HFFc6 (cell line): ENCODE results near the gene CSTF2. TPM values are rescaled to one million over a fixed set of nuclear protein-coding genes. Genes with fewer than 3 reads are reported as not detected.

Source experiments
- DNase-seq: peaks from one replicate; pipeline ENCODE4 v3.0.0-alpha.2; 2018
- H3K27ac Mint-ChIP-seq: 2 replicates; pipeline ENCODE4 v1.8.0; 2020; ENCODE audit warnings: mild to moderate bottlenecking, mixed read lengths
- H3K27me3 Mint-ChIP-seq: 2 replicates; pipeline ENCODE4 v1.8.0; 2021; ENCODE audit warnings: mild to moderate bottlenecking, moderate library complexity, mixed read lengths; ENCODE audit not compliant: insufficient read depth
- H3K36me3 Mint-ChIP-seq: 2 replicates; pipeline ENCODE4 v1.8.0; 2021; ENCODE audit warnings: low read depth, mixed read lengths
- H3K4me1 Mint-ChIP-seq: 2 replicates; pipeline ENCODE4 v1.8.0; 2020; ENCODE audit warnings: low read depth, mixed read lengths
- H3K4me3 Mint-ChIP-seq: 2 replicates; pipeline ENCODE4 v1.8.0; 2020; ENCODE audit warnings: mild to moderate bottlenecking, moderate library complexity, mixed read lengths
- H3K9me3 Mint-ChIP-seq: 2 replicates; pipeline ENCODE4 v1.8.0; 2020; ENCODE audit warnings: mild to moderate bottlenecking, mixed read lengths
- total RNA-seq, 6 experiments: library from RNA; stranded (reverse); fragmentation: NEBNext Ultra II Directional; extraction: Animal tissue kit (Norgen Biotek cat#: 25700); gene quantifications; 2 replicates in 1 of 6; 3 replicates in 5 of 6; pipeline ENCODE4 v1.2.3, GENCODE V29; 2021
- TF ChIP-seq, protein P1 (sequence below): fragments of 200-600 bp; sonication (generic); IDR thresholded peaks from 2 replicates; pipeline ENCODE4 v1.5.0; 2021; ENCODE audit warnings: antibody characterized with exemption, mild to moderate bottlenecking

The CSTF2 gene
- total RNA-seq, 6 experiments from 2014 or later: 17.4 to 25.7 (median 24.5) TPM

- Mint-ChIP-seq H3K4me3 (no peak overlapping the region), H3K27me3 (no peaks in the 10 kb centered on the region)
- TF ChIP-seq, protein P1, sequence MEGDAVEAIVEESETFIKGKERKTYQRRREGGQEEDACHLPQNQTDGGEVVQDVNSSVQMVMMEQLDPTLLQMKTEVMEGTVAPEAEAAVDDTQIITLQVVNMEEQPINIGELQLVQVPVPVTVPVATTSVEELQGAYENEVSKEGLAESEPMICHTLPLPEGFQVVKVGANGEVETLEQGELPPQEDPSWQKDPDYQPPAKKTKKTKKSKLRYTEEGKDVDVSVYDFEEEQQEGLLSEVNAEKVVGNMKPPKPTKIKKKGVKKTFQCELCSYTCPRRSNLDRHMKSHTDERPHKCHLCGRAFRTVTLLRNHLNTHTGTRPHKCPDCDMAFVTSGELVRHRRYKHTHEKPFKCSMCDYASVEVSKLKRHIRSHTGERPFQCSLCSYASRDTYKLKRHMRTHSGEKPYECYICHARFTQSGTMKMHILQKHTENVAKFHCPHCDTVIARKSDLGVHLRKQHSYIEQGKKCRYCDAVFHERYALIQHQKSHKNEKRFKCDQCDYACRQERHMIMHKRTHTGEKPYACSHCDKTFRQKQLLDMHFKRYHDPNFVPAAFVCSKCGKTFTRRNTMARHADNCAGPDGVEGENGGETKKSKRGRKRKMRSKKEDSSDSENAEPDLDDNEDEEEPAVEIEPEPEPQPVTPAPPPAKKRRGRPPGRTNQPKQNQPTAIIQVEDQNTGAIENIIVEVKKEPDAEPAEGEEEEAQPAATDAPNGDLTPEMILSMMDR: no peak
Observed at GRCh38 chrX:100830143-100830542, 10.0 kb downstream of the CSTF2 start.

GRCh38 chrX:100830547-100830946, 10.4 kb downstream of the CSTF2 start:
- TF ChIP-seq, protein P1: no peak
- H3K27ac Mint-ChIP-seq: no peak overlapping the region
- no peak for DNase-seq
- H3K4me1 Mint-ChIP-seq: peaks cover 8% of the 10 kb centered on the region
- H3K4me3 Mint-ChIP-seq: no peak overlapping the region
- H3K9me3 Mint-ChIP-seq: no peaks in the 10 kb centered on the region
- H3K36me3 Mint-ChIP-seq: peaks cover 12% of the 10 kb centered on the region
- H3K27me3 Mint-ChIP-seq: no peaks in the 10 kb centered on the region

More at GRCh38 chrX:100830143-100830542, 10.0 kb downstream of the CSTF2 start:
- DNase-seq: no peak
- Mint-ChIP-seq H3K27ac (peak overlapping the region; percentile 57; the same call in 1 of the 2 replicates), H3K36me3 (peaks cover 12% of the 10 kb centered on the region), H3K9me3 (no peaks in the 10 kb centered on the region), H3K4me1 (peaks cover 8% of the 10 kb centered on the region)

GRCh38 chrX:100831219-100831946, 11.2 kb downstream of the CSTF2 start:
- H3K36me3 Mint-ChIP-seq: peaks cover 11% of the 10 kb centered on the region
- H3K9me3 Mint-ChIP-seq: no peaks in the 10 kb centered on the region
- no peak overlapping the region for H3K27ac Mint-ChIP-seq
- no peak for DNase-seq
- H3K4me1 Mint-ChIP-seq: peaks cover 8% of the 10 kb centered on the region
- no peak overlapping the region for H3K4me3 Mint-ChIP-seq
- TF ChIP-seq, protein P1: no peak
- no peaks in the 10 kb centered on the region for H3K27me3 Mint-ChIP-seq

- no peak for DNase-seq
- peaks cover 2% of the 10 kb centered on the region for H3K4me1 Mint-ChIP-seq
- no peaks in the 10 kb centered on the region for H3K9me3 Mint-ChIP-seq
- no peak overlapping the region for H3K4me3 Mint-ChIP-seq
- peaks cover 2% of the 10 kb centered on the region; the same call in 1 of the 2 replicates for H3K27me3 Mint-ChIP-seq
- no peaks in the 10 kb centered on the region for H3K36me3 Mint-ChIP-seq
- TF ChIP-seq, protein P1: no peak
- no peak overlapping the region for H3K27ac Mint-ChIP-seq
Observed at GRCh38 chrX:100850317-100850716, 30.1 kb downstream of the CSTF2 start.

DNA sequence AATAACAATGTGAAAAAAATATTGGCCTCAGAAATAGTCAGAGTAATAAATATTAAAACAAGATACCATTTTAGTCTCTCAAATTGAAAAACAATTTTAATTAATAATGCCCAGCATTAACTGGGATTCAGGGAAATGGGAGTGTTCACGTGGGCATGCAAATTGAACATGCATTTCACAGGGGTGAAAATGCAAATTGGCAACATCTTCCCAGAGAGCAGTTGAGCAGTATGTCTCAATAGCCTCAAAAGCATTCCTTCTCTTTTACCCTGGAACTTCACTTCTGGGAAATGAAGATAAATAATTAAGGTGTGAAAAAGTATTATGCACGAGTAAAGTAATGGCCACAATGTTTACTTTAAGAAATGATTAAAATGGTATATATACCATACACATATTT, 32.6 kb downstream of the CSTF2 start:
- no peaks in the 10 kb centered on the region for H3K9me3 Mint-ChIP-seq
- no peaks in the 10 kb centered on the region for H3K4me1 Mint-ChIP-seq
- TF ChIP-seq, protein P1: no peak
- H3K27ac Mint-ChIP-seq: no peak overlapping the region
- no peak for DNase-seq
- H3K27me3 Mint-ChIP-seq: peaks cover 5% of the 10 kb centered on the region
- H3K36me3 Mint-ChIP-seq: no peaks in the 10 kb centered on the region
- H3K4me3 Mint-ChIP-seq: no peak overlapping the region
